B cell (primary cell): Measurements from ENCODE around the gene MAP3K5. TPM values are rescaled to one million over a fixed set of nuclear protein-coding genes. Genes with fewer than 3 reads are reported as not detected.

Source experiments
- ATAC-seq: fragments of 200-7000 bp; cut with Tn5 transposase; one replicate; pipeline ENCODE4 v1.10.0; 2021; ENCODE audit warnings: low read depth, mild to moderate bottlenecking, moderate number of reproducible peaks, moderate library complexity
- CTCF ChIA-PET: fragments of 350-600 bp; sonication (Branson Sonifier 250); formaldehyde crosslinking; loops from one replicate; lab custom pipeline; 2021; ENCODE audit warnings: antibody characterized with exemption, inconsistent platforms; lab: Charles Lee
- POLR2A ChIA-PET: fragments of 350-600 bp; sonication (Branson Sonifier 250); formaldehyde crosslinking; loops from one replicate; lab custom pipeline; 2021; ENCODE audit warnings: antibody characterized with exemption; lab: Charles Lee
- DNase-seq: peaks from one replicate; pipeline ENCODE4 v3.0.0; 2013
- H2AFZ ChIP-seq: 2 replicates; pipeline ENCODE4 v1.6.1; 2012; ENCODE audit warnings: mild to moderate bottlenecking, low read depth, low read length; ENCODE audit not compliant: insufficient read depth, poor library complexity, severe bottlenecking
- H3K27ac ChIP-seq, 2 donors: 1 replicate in 1 of 2; 2 replicates in 1 of 2; pipeline ENCODE4 v1.5.1; 2012 to 2013; ENCODE audit warnings: low read length in 2 of 2, mild to moderate bottlenecking in 2 of 2, moderate library complexity in 1 of 2
- H3K27me3 ChIP-seq, 4 experiments: fragments of 200-600 bp in 1 of 4; sonication (generic) in 1 of 4; replicated peaks in 1 of 4; 1 replicate in 2 of 4; 2 replicates in 2 of 4; pipeline versions ENCODE4 v1.6.1 to v1.7.0; 2013 to 2016; ENCODE audit warnings: low read length in 3 of 4, mild to moderate bottlenecking in 2 of 4, mixed read lengths in 1 of 4, moderate library complexity in 1 of 4; ENCODE audit not compliant: insufficient read depth in 4 of 4, control insufficient read depth in 3 of 4; ENCODE audit errors: control extremely low read depth in 1 of 4
- H3K36me3 ChIP-seq, 2 experiments: replicated peaks in 1 of 2; 1 replicate in 1 of 2; 2 replicates in 1 of 2; pipeline versions ENCODE4 v1.6.1 to v1.7.1; 2013; ENCODE audit warnings: low read length in 1 of 2; ENCODE audit not compliant: insufficient read depth in 2 of 2, control insufficient read depth in 1 of 2; ENCODE audit errors: control extremely low read depth in 1 of 2, extremely low read depth in 1 of 2
- H3K4me1 ChIP-seq, 2 donors: fragments of 200-600 bp in 1 of 2; sonication (generic) in 1 of 2; 1 replicate in 1 of 2; 2 replicates in 1 of 2; pipeline versions ENCODE4 v1.5.1 to v1.6.1; 2013 to 2017; ENCODE audit warnings: low read length in 2 of 2; ENCODE audit not compliant: control insufficient read depth in 2 of 2, insufficient read depth in 2 of 2
- H3K4me2 ChIP-seq: replicated peaks from 2 replicates; pipeline ENCODE3; 2012; ENCODE audit warnings: mild to moderate bottlenecking, low read depth, low read length; ENCODE audit not compliant: poor library complexity, severe bottlenecking
- H3K4me3 ChIP-seq, 5 experiments: fragments of 200-600 bp in 1 of 5; sonication (generic) in 1 of 5; 1 replicate in 3 of 5; 2 replicates in 2 of 5; pipeline versions ENCODE4 v1.5.1 to v1.7.0; 2011 to 2016; ENCODE audit warnings: low read length in 4 of 5, mild to moderate bottlenecking in 4 of 5, low read depth in 2 of 5, control low read depth in 1 of 5, moderate library complexity in 1 of 5; ENCODE audit not compliant: insufficient read depth in 1 of 5; ENCODE audit errors: control extremely low read depth in 1 of 5, extremely low read depth in 1 of 5
- H3K79me2 ChIP-seq: fragments of 200-600 bp; sonication (generic); one replicate; pipeline ENCODE4 v1.6.0; 2016; ENCODE audit warnings: low read length; ENCODE audit not compliant: control insufficient read depth, insufficient read depth
- H3K9ac ChIP-seq: fragments of 200-600 bp; sonication (generic); 2 replicates; pipeline ENCODE4 v1.6.1; 2017; ENCODE audit warnings: mild to moderate bottlenecking, low read length, moderate library complexity
- H3K9me3 ChIP-seq, 3 donors: one replicate each; pipeline versions ENCODE4 v1.6.1 to v1.7.1; 2013; ENCODE audit warnings: low read length in 2 of 3; ENCODE audit not compliant: control insufficient read depth in 2 of 3, insufficient read depth in 1 of 3; ENCODE audit errors: control extremely low read depth in 1 of 3
- H4K20me1 ChIP-seq: 2 replicates; pipeline ENCODE4 v1.6.0; 2012; ENCODE audit warnings: mild to moderate bottlenecking, low read length; ENCODE audit not compliant: insufficient read depth, control insufficient read depth, poor library complexity, severe bottlenecking
- H3K27ac Mint-ChIP-seq: one replicate; pipeline ENCODE4 v1.8.0; 2021; ENCODE audit warnings: mixed read lengths
- H3K27me3 Mint-ChIP-seq: one replicate; pipeline ENCODE4 v1.8.0; 2021; ENCODE audit warnings: mixed read lengths
- H3K4me1 Mint-ChIP-seq: one replicate; pipeline ENCODE4 v1.8.0; 2021; ENCODE audit warnings: mixed read lengths
- H3K4me3 Mint-ChIP-seq: one replicate; pipeline ENCODE4 v1.8.0; 2021; ENCODE audit warnings: mixed read lengths
- H3K9me3 Mint-ChIP-seq: one replicate; pipeline ENCODE4 v1.8.0; 2022; ENCODE audit warnings: mixed read lengths; ENCODE audit not compliant: insufficient read depth
- CTCF ChIP-seq: fragments of 200-600 bp; IDR thresholded peaks from one replicate; pipeline ENCODE4 v1.8.0; 2022; ENCODE audit warnings: antibody characterized with exemption, mild to moderate bottlenecking
- EZH2 ChIP-seq: IDR thresholded peaks from 2 replicates; pipeline ENCODE4 v1.6.1; 2012; ENCODE audit warnings: borderline replicate concordance, low read depth, mild to moderate bottlenecking, moderate library complexity, low read length; ENCODE audit not compliant: insufficient read depth, poor library complexity, severe bottlenecking
- WGBS: methylation state at CpG from one replicate; pipeline ENCODE4 v1.1.5; 2013; ENCODE audit warnings: missing lambda C conversion rate; ENCODE audit not compliant: insufficient coverage; 5-methylcytosine and 5-hydroxymethylcytosine counted together
- intact Hi-C: fragments of 100-400 bp; cut with micrococcal nuclease; formaldehyde crosslinking; loops from one replicate; pipeline ENCODE4 v1.10.0; 2022
- polyA plus RNA-seq: library from polyadenylated mRNA; depleted of rRNA; stranded (reverse); fragments of >200 nt; gene quantifications from 2 replicates; pipeline ENCODE4 v1.2.3, GENCODE V29; 2012
- total RNA-seq, 2 donors: library from RNA; stranded (reverse); fragments of 120-200 nt in 1 of 2; gene quantifications; 1 replicate in 1 of 2; 2 replicates in 1 of 2; pipeline versions ENCODE4 v1.2.3 to v1.2.4, GENCODE V29; 2013 to 2022

MAP3K5 gene
- total and polyA plus RNA-seq, 2 donors (not counting 1 experiment from before 2014, with no cell fraction given) = 5.7 to 34.1 TPM

GRCh38 chr6:136784271-136784664 is 8.0 kb downstream of the MAP3K5 start:
- ATAC-seq (no peak), DNase-seq (no peak)
- Histone ChIP-seq H3K27me3 (no peaks in the 10 kb centered on the region), H3K9ac (peak overlapping the region; percentile 62), H3K36me3 (peaks cover 0 to 3% of the 10 kb centered on the region in 2 experiments), H2AFZ (peak overlapping the region; percentile 41), H3K4me2 (peak overlapping the region; percentile 79), H3K4me3 (peak overlapping the region; percentile 37 to 63 (median 58)), H3K4me1 (peaks cover 64% of the 10 kb centered on the region in 2 donors), H3K9me3 (peaks cover 0 to 7% (median 3%) of the 10 kb centered on the region in 3 donors), H4K20me1 (peaks cover 5% of the 10 kb centered on the region), H3K27ac (peak overlapping the region; percentile 57 to 80), H3K79me2 (peaks cover 96% of the 10 kb centered on the region)
- Mint-ChIP-seq H3K9me3 (peaks cover 3% of the 10 kb centered on the region), H3K27ac (peak overlapping the region; percentile 98), H3K27me3 (no peaks in the 10 kb centered on the region), H3K4me1 (peaks cover 80% of the 10 kb centered on the region), H3K4me3 (peak overlapping the region; percentile 98)
- ChIA-PET POLR2A (interaction anchor here (1.0 kb wide), 2 partner anchors 20 to 21 kb away, joined by 4 to 5 read pairs; no protein-coding TSS in a partner anchor), CTCF (interaction anchor here (1.1 to 3.6 kb wide), 8 partner anchors 8 to 140 kb away, joined by 5 to 37 read pairs (median 7); partner anchors contain the start of gene MAP3K5)
- no CpG with 5 or more reads among the region's 8 CpGs for WGBS
- intact Hi-C loops = loop anchor here (1.0 kb wide), 2 partner anchors 8 to 17 kb away; partner anchors contain the start of gene MAP3K5
- TF ChIP-seq EZH2 = no peak
- no peak for TF ChIP-seq CTCF
